SU-DHL-6 (cell line): ENCODE results near the gene XPNPEP2.

Source experiments
- CTCF ChIP-seq: fragments of 200-600 bp; sonication (generic); IDR thresholded peaks from one replicate; pipeline ENCODE4 v1.5.1; 2017; ENCODE audit warnings: antibody characterized with exemption, mild to moderate bottlenecking, low read length, moderate library complexity; ENCODE audit not compliant: insufficient read depth, poor library complexity, severe bottlenecking
- EZH2phosphoT487 ChIP-seq: fragments of 200-600 bp; sonication (generic), shearing (Covaris generic); conservative IDR thresholded peaks from 2 replicates; pipeline ENCODE4 v1.6.1; 2018; ENCODE audit warnings: mild to moderate bottlenecking, antibody characterized with exemption, low read length, moderate library complexity, mixed read lengths

- no peak for TF ChIP-seq CTCF
- TF ChIP-seq EZH2phosphoT487, result no peak
Observed at GRCh38 chrX:129785160-129785947, 46.6 kb downstream of the XPNPEP2 start.
